Stomach (tissue), 9 donors: ENCODE measurements around the gene SNRNP25. TPM values are rescaled to one million over a fixed set of nuclear protein-coding genes. Genes with fewer than 3 reads are reported as not detected.

Experiments
- DNase-seq, 2 donors: peaks; one replicate each; pipeline versions ENCODE4 v3.0.0 to v3.0.0-alpha.2; 2013 to 2019
- H3K27ac ChIP-seq, 5 donors: fragments of 200-600 bp in 4 of 5; sonication (generic) in 4 of 5; one replicate each; pipeline ENCODE4 v1.5.1; 2013 to 2019; ENCODE audit warnings: mild to moderate bottlenecking in 1 of 5, moderate library complexity in 1 of 5
- H3K27me3 ChIP-seq, 3 donors: fragments of 200-600 bp; sonication (generic); one replicate each; pipeline ENCODE4 v1.5.1; 2017 to 2019; ENCODE audit warnings: mixed run types in 1 of 3
- H3K36me3 ChIP-seq, 4 donors: fragments of 200-600 bp; sonication (generic); 1 replicate in 3 of 4; 2 replicates in 1 of 4; pipeline ENCODE4 v1.5.1; 2016 to 2019
- H3K4me1 ChIP-seq, 4 donors: fragments of 200-600 bp; sonication (generic); one replicate each; pipeline ENCODE4 v1.5.1; 2016 to 2019
- H3K4me3 ChIP-seq, 4 donors: fragments of 200-600 bp; sonication (generic) in 3 of 4; one replicate each; pipeline ENCODE4 v1.5.1; 2016 to 2019; ENCODE audit warnings: mild to moderate bottlenecking in 1 of 4
- H3K9me3 ChIP-seq, 4 donors: fragments of 200-600 bp; sonication (generic); one replicate each; pipeline ENCODE4 v1.5.1; 2016 to 2019
- CTCF ChIP-seq, 7 experiments: fragments of 450-650 bp in 4 of 7; fragments of 200-600 bp in 3 of 7; sonication (generic) in 3 of 7; IDR thresholded peaks; one replicate each; pipeline ENCODE4 v1.5.1; 2016 to 2019; ENCODE audit warnings: antibody characterized with exemption in 7 of 7, control low read depth in 2 of 7, mild to moderate bottlenecking in 1 of 7
- EP300 ChIP-seq: sonication (generic); formaldehyde crosslinking; IDR thresholded peaks from one replicate; pipeline ENCODE4 v1.6.1; 2017; ENCODE audit warnings: antibody characterized with exemption
- POLR2A ChIP-seq, 4 donors: fragments of 450-650 bp; IDR thresholded peaks; one replicate each; pipeline ENCODE4 v1.6.1; 2016; ENCODE audit warnings: antibody characterized with exemption in 4 of 4, control low read depth in 2 of 4, mild to moderate bottlenecking in 1 of 4, moderate library complexity in 1 of 4
- POLR2AphosphoS5 ChIP-seq, 3 donors: sonication (generic); formaldehyde crosslinking; IDR thresholded peaks; one replicate each; pipeline ENCODE4 v1.6.1; 2016; ENCODE audit warnings: antibody characterized with exemption in 3 of 3
- WGBS, 5 donors: extraction: QIAGEN DNeasy Blood & Tissue Kit in 3 of 5; methylation state at CpG; one replicate each; pipeline versions ENCODE4 v1.1.5 to v1.1.7; 2013 to 2018; 5-methylcytosine and 5-hydroxymethylcytosine counted together
- intact Hi-C: fragments of 100-400 bp; cut with DNase I; formaldehyde crosslinking; loops from one replicate; pipeline ENCODE4 v1.15.1; 2023; ENCODE audit warnings: low total_unique reads
- polyA plus RNA-seq, 3 donors: library from polyadenylated mRNA; stranded (reverse); fragments of 200-250 nt; gene quantifications; one replicate each; pipeline ENCODE4 v1.2.3, GENCODE V29; 2013
- total RNA-seq, 5 donors: library from RNA; depleted of rRNA; stranded (reverse); fragments of >200 nt; gene quantifications; one replicate each; pipeline versions ENCODE4 v1.1.0 to v1.2.3, GENCODE V29; 2014 to 2016
- donor health status: healthy with polysubstance abuse.
- donor health status: Bipolar disorder and iron deficiency.
- donor health status: healthy.

SNRNP25 gene
- total and polyA plus RNA-seq, 8 donors = 2.3 to 40.2 (median 19.3) TPM

GRCh38 chr16:76535-77272 lies 23.1 kb downstream of the SNRNP25 start:
- H3K27me3 ChIP-seq = peaks cover 0 to 18% (median 0%) of the 10 kb centered on the region in 3 donors
- peak overlapping the region; percentile 87 to 96 (median 95) for H3K27ac ChIP-seq
- DNase-seq = peak; percentile 66 to 87
- H3K4me1 ChIP-seq = peaks cover 34 to 69% (median 67%) of the 10 kb centered on the region in 4 donors
- TF ChIP-seq CTCF (IDR thresholded peaks at IDR 0.05) (no peak), POLR2A (IDR thresholded peaks at IDR 0.05) (no peak), POLR2AphosphoS5 (IDR thresholded peaks at IDR 0.05) (peak in 2 of 3 donors; percentile 27 to 60), EP300 (no peak)
- peaks cover 0 to 20% (median 19%) of the 10 kb centered on the region in 4 donors for H3K36me3 ChIP-seq
- 11 to 36% (median 33%) methylated on average over 10 to 13 of the region's 13 CpGs for WGBS, 5 donors
- intact Hi-C loops = no loop called here
- H3K9me3 ChIP-seq = no peaks in the 10 kb centered on the region
- H3K4me3 ChIP-seq = peak overlapping the region in 3 of 4 donors; percentile 71 to 91 (median 76)

- peak overlapping the region; percentile 87 to 96 (median 95) for H3K27ac ChIP-seq
- H3K4me1 ChIP-seq = peaks cover 34 to 69% (median 65%) of the 10 kb centered on the region in 4 donors
- H3K9me3 ChIP-seq = no peaks in the 10 kb centered on the region
- H3K36me3 ChIP-seq = peaks cover 0 to 21% (median 19%) of the 10 kb centered on the region in 4 donors
- TF ChIP-seq POLR2AphosphoS5 (IDR thresholded peaks at IDR 0.05) (no peak), EP300 (no peak), POLR2A (IDR thresholded peaks at IDR 0.05) (no peak), CTCF (IDR thresholded peaks at IDR 0.05) (no peak)
- H3K27me3 ChIP-seq = peaks cover 0 to 13% (median 0%) of the 10 kb centered on the region in 3 donors
- intact Hi-C loops = no loop called here
- DNase-seq = peak; percentile 39 to 87
- 3 to 13% (median 12%) methylated on average over 6 to 31 of the region's 31 CpGs for WGBS, 5 donors
- peak overlapping the region; percentile 70 to 91 (median 74) for H3K4me3 ChIP-seq
These were observed 23.7 kb downstream of the SNRNP25 start for GRCh38 chr16:77273-77806.

- peaks cover 34 to 67% (median 61%) of the 10 kb centered on the region in 4 donors for H3K4me1 ChIP-seq
- H3K36me3 ChIP-seq = peaks cover 0 to 27% (median 23%) of the 10 kb centered on the region in 4 donors
- peak within 1 kb of the TSS; percentile 87 to 96 (median 95) for H3K27ac ChIP-seq
- peak; percentile 87 to 95 for DNase-seq
- WGBS, 5 donors = 0 to 1% (median 0%) methylated on average over 25 to 83 of the region's 83 CpGs; no CpG with 5 or more reads in 1 of the 5 donors
- no peaks in the 10 kb centered on the region for H3K9me3 ChIP-seq
- intact Hi-C loops = no loop called here
- TF ChIP-seq POLR2A (IDR thresholded peaks at IDR 0.05) = no peak
- peak; percentile 46 to 92 (median 86) for TF ChIP-seq POLR2AphosphoS5 (IDR thresholded peaks at IDR 0.05)
- no peak for TF ChIP-seq CTCF (IDR thresholded peaks at IDR 0.05)
- H3K27me3 ChIP-seq = peaks cover 0 to 8% (median 0%) of the 10 kb centered on the region in 3 donors
- peak within 1 kb of the TSS; percentile 70 to 91 (median 74) for H3K4me3 ChIP-seq
These were observed 24.3 kb downstream of the SNRNP25 start, which contains the start of gene MPG for GRCh38 chr16:77807-78443. Gene MPG, plus strand, starts transcription at chr16:78225. Its CDS starts 85 bp downstream, at chr16:78310.
